ENCODE data around the gene TMEM208. TPM values are rescaled to one million over a fixed set of nuclear protein-coding genes. Genes with fewer than 3 reads are reported as not detected.

Gene TMEM208
- total RNA-seq, 6 experiments from 2014 or later: 32.6 to 58.7 (median 40.5) TPM

GRCh38 chr16:67208154-67208896 lies 18.6 kb upstream of the TMEM208 start:
- no peak for DNase-seq
- Histone ChIP-seq H3K27me3 (no peaks in the 10 kb centered on the region), H3K9me3 (no peaks in the 10 kb centered on the region), H3K27ac (no peak overlapping the region), H3K4me3 (no peak overlapping the region), H3K36me3 (no peaks in the 10 kb centered on the region), H3K4me1 (peaks cover 0 to 15% (median 0%) of the 10 kb centered on the region in 4 donors)
- ATAC-seq: no peak
- TF ChIP-seq, protein P1, sequence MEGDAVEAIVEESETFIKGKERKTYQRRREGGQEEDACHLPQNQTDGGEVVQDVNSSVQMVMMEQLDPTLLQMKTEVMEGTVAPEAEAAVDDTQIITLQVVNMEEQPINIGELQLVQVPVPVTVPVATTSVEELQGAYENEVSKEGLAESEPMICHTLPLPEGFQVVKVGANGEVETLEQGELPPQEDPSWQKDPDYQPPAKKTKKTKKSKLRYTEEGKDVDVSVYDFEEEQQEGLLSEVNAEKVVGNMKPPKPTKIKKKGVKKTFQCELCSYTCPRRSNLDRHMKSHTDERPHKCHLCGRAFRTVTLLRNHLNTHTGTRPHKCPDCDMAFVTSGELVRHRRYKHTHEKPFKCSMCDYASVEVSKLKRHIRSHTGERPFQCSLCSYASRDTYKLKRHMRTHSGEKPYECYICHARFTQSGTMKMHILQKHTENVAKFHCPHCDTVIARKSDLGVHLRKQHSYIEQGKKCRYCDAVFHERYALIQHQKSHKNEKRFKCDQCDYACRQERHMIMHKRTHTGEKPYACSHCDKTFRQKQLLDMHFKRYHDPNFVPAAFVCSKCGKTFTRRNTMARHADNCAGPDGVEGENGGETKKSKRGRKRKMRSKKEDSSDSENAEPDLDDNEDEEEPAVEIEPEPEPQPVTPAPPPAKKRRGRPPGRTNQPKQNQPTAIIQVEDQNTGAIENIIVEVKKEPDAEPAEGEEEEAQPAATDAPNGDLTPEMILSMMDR (IDR thresholded peaks at IDR 0.05): no peak
- TF ChIP-seq POLR2A (IDR thresholded peaks at IDR 0.05): no peak
- no CpG with 5 or more reads among the region's 11 CpGs for WGBS (ENCODE audit: insufficient coverage, low coverage, low lambda C conversion rate, missing lambda C conversion rate)
- intact Hi-C loops (cut with DNase I): no loop called here

DNA sequence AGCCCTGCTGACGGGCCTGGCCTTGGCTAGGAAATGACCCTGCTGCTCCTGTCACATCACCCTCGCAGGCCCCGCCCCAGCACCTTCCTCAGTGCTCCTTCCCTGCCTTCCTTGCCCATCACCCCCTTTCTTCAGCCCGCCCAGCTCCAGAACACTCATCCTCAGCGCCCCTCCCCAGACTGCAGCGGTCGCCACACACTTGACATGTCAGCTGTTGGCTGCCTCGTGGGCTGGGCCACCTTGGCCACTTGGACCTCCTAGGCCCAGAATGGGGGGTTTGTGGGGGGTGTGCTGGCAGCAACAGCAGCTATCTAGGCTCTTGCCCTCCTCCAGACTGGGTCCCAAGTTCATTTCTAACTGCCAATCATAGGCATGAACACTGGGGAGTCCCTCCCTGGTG lies 17.4 kb upstream of the TMEM208 start:
- intact Hi-C loops (cut with DNase I): no loop called here
- peaks cover 0 to 28% (median 5%) of the 10 kb centered on the region in 4 donors for H3K4me1 ChIP-seq
- H3K27me3 ChIP-seq: no peaks in the 10 kb centered on the region
- H3K36me3 ChIP-seq: no peaks in the 10 kb centered on the region
- H3K27ac ChIP-seq: no peak overlapping the region
- no peak for TF ChIP-seq POLR2A (IDR thresholded peaks at IDR 0.05)
- TF ChIP-seq, protein P1 (IDR thresholded peaks at IDR 0.05): no peak
- H3K9me3 ChIP-seq: no peaks in the 10 kb centered on the region
- ATAC-seq (no peak), DNase-seq (no peak)
- no peak overlapping the region for H3K4me3 ChIP-seq
- WGBS (ENCODE audit: insufficient coverage, low coverage, low lambda C conversion rate, missing lambda C conversion rate): 87% methylated on average over 4 of the region's 8 CpGs

DNA sequence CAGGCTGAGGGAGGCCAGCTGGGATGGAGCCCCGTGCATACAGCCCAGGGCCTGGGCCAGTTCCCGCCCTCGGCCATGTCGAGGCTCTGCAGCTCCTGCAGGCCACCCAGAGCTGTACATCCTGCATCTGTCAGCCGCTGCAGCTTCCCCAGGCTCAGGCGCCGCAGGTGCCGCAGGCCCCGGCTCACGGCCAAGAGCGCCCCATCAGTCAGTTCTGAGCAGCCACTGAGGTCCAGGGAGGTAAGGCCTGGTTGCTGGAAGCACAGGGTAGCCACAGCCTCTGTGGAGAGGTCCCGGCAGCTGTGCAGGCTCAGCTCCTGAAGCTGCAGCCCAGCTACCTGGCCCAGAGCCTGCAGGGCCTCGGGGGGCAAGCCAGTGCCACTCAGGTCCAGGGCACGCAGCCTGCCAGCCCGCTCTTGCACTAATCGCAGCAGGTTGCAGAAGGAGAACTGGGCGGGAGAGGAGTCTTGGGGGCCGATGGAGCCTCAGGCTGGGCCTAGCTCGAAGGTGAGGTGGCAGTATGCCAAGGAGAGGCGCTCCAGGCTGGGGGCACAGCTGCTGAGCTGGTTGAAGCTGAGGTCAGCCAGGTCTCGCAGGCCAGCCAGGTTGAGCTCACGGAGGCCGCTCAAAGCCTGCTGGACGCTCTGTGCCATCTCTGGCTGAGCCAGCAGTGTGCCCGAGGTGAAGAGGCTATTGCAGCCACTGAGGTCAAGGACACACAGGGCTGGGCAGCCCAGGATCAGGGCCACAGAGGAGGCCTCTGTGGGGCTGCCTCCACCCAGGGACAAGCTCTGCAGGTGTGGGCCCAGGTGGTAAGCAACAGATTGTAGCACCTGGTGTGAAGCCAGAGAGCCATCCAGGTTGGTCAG lies 16.6 kb upstream of the TMEM208 start:
- TF ChIP-seq POLR2A (IDR thresholded peaks at IDR 0.05): no peak
- TF ChIP-seq, protein P1 (IDR thresholded peaks at IDR 0.05): peak in 1 of 4 donors; percentile 11
- WGBS (ENCODE audit: insufficient coverage, low coverage, low lambda C conversion rate, missing lambda C conversion rate): 67% methylated on average over 3 of the region's 25 CpGs
- H3K27me3 ChIP-seq: no peaks in the 10 kb centered on the region
- H3K4me1 ChIP-seq: peaks cover 0 to 28% (median 5%) of the 10 kb centered on the region in 4 donors
- H3K27ac ChIP-seq: no peak overlapping the region
- H3K9me3 ChIP-seq: no peaks in the 10 kb centered on the region
- H3K4me3 ChIP-seq: no peak overlapping the region
- ATAC-seq: peak; percentile 75 to 95 (median 84)
- intact Hi-C loops (cut with DNase I): no loop called here
- H3K36me3 ChIP-seq: no peaks in the 10 kb centered on the region
- DNase-seq: peak; percentile 67 to 92 (median 91)

GRCh38 chr16:67211674-67212073 lies 15.3 kb upstream of the TMEM208 start:
- 81% methylated on average over 6 of the region's 7 CpGs for WGBS (ENCODE audit: insufficient coverage, low coverage, low lambda C conversion rate, missing lambda C conversion rate)
- ATAC-seq (no peak), DNase-seq (no peak)
- H3K36me3 ChIP-seq: no peaks in the 10 kb centered on the region
- no peak overlapping the region for H3K27ac ChIP-seq
- no peak overlapping the region for H3K4me3 ChIP-seq
- intact Hi-C loops (cut with DNase I): no loop called here
- H3K9me3 ChIP-seq: no peaks in the 10 kb centered on the region
- H3K27me3 ChIP-seq: no peaks in the 10 kb centered on the region
- TF ChIP-seq, protein P1 (IDR thresholded peaks at IDR 0.05): no peak
- no peak for TF ChIP-seq POLR2A (IDR thresholded peaks at IDR 0.05)
- peaks cover 0 to 28% (median 5%) of the 10 kb centered on the region in 4 donors for H3K4me1 ChIP-seq

Measured in right lobe of liver (tissue), 6 donors.